ENCODE results near the gene USP2.

Gene USP2

DNA sequence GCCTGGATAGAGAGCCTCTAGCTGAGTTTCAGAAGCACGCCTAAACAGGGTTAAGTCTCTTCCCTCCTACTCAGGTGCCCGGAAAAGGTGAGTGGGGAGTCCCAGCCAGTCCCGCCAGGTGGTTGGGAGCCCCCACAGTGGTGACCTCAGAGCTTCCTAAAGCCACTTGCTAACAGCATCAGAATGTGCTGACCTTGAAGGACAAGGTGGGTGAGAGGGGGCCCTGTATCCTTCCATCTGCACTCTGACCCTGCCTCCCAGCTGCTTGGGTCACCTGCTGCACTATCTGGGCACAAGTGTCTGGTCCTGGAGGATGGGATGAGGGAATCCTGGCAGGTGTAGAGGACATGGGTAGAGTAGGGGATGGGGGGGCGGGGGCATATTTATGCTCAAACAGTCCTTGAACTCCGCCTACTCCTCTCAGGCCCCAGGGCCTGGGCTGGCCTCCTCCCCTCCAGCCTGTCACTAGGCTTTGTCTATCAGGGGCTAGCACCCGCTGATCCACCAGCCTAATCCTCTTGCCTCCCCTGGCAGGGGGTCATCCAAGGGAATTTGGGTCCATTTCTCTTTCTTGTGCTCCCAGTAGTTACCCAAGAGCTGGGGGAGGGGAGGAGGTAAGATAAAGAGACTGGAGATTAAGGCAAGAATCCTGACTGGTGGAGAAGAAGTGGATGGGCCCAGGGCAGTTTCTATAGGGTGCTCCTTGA is 3.4 kb downstream of the USP2 start:
- Histone ChIP-seq H3K36me3 (ENCODE audit: control insufficient read depth in 1 of 2, insufficient read depth in 2 of 2, low read length in 2 of 2) (no peaks in the 10 kb centered on the region), H3K27me3 (ENCODE audit: control insufficient read depth in 1 of 2, insufficient read depth in 2 of 2, low read length in 2 of 2) (peaks cover 0 to 6% of the 10 kb centered on the region in 2 donors), H3K9me3 (ENCODE audit: control insufficient read depth in 1 of 2, low read length in 2 of 2) (no peaks in the 10 kb centered on the region), H3K4me3 (ENCODE audit: low read depth in 1 of 2, low read length in 2 of 2) (no peak overlapping the region), H3K27ac (ENCODE audit: low read depth, low read length) (no peak overlapping the region), H3K4me1 (ENCODE audit: control insufficient read depth in 1 of 2, insufficient read depth in 2 of 2, low read length in 2 of 2) (peaks cover 16 to 18% of the 10 kb centered on the region in 2 donors), H3K9ac (ENCODE audit: low read depth in 1 of 2, low read length in 2 of 2) (no peak overlapping the region)

DNA sequence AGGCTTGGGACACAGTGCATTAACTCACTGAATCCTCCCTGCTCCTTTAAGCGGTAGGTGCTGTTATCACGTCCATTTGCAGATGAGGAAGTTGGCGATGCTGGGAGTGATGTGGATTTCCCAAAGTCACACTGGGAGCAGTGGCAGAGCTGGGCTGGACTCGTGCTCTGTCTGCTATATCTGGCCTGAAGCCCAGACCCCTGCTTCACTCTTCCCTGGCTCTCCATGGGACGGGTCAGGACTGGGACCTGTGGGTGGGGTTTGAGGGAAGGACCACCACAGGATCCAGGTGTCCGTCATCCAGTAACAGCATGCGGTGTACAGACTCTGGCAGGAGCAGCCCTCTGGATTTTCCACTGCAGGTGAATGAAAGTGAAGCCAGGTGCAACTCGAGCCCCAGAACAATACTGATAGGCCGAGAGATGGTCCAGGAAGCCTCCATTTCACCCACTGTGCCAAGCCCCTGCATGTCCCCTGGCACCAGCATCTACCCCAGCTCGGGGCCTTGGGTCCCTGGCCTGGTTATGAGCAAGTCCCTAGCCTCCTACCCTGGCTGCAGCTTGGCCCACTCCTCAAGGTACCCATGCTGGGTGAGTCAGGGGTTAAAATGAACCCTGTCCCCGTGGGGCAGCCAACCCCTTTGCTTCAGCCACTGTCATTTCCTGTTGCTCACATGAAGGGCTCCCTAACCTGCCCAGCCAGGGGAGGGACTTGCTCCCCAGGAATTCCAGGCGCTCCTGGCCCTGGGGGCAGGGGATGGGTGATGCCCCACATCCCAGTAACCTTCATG is 4.2 kb downstream of the USP2 start:
- Histone ChIP-seq H3K4me1 (ENCODE audit: control insufficient read depth in 1 of 2, insufficient read depth in 2 of 2, low read length in 2 of 2) (peaks cover 18% of the 10 kb centered on the region in 2 donors), H3K9ac (ENCODE audit: low read depth in 1 of 2, low read length in 2 of 2) (no peak overlapping the region), H3K9me3 (ENCODE audit: control insufficient read depth in 1 of 2, low read length in 2 of 2) (no peaks in the 10 kb centered on the region), H3K27me3 (ENCODE audit: control insufficient read depth in 1 of 2, insufficient read depth in 2 of 2, low read length in 2 of 2) (peaks cover 0 to 6% of the 10 kb centered on the region in 2 donors), H3K27ac (ENCODE audit: low read depth, low read length) (no peak overlapping the region), H3K36me3 (ENCODE audit: control insufficient read depth in 1 of 2, insufficient read depth in 2 of 2, low read length in 2 of 2) (no peaks in the 10 kb centered on the region), H3K4me3 (ENCODE audit: low read depth in 1 of 2, low read length in 2 of 2) (no peak overlapping the region)

DNA sequence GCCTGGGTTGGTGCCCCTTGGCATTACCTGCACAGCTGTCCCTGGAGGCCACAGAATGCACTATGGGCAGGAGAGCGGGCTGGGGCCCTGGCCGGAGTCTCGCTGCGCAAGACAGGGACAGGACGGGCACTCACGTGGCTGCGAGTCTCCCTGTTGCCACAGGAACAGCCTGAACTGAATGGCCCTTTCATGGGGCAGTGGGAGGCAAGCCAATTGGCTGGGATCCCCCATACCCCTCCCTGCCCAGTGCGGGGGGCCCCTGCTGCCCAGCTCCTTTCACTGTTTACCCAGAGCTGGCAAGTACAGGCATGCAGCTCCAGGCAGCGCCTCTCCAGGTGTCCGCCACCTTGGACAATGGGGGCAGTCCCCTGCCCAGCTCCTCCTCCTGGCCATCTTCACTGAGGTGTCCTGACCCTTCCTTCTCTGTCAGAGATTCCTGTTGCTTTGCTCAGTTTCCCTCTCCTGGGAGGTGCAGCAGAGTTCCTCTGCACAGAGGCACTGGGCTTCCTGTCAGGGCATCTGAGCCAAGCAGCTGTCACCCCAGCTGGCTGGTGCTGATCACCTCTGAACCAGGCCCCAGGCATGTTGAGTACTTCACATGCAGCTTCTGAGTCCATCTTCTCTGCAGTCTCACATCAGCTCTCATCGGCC is 5.2 kb downstream of the USP2 start:
- Histone ChIP-seq H3K27ac (ENCODE audit: low read depth, low read length) (peak overlapping the region; percentile 42), H3K9me3 (ENCODE audit: control insufficient read depth in 1 of 2, low read length in 2 of 2) (no peaks in the 10 kb centered on the region), H3K9ac (ENCODE audit: low read depth in 1 of 2, low read length in 2 of 2) (no peak overlapping the region), H3K27me3 (ENCODE audit: control insufficient read depth in 1 of 2, insufficient read depth in 2 of 2, low read length in 2 of 2) (peaks cover 0 to 6% of the 10 kb centered on the region in 2 donors), H3K4me3 (ENCODE audit: low read depth in 1 of 2, low read length in 2 of 2) (no peak overlapping the region), H3K36me3 (ENCODE audit: control insufficient read depth in 1 of 2, insufficient read depth in 2 of 2, low read length in 2 of 2) (no peaks in the 10 kb centered on the region), H3K4me1 (ENCODE audit: control insufficient read depth in 1 of 2, insufficient read depth in 2 of 2, low read length in 2 of 2) (peaks cover 16 to 19% of the 10 kb centered on the region in 2 donors)

DNA sequence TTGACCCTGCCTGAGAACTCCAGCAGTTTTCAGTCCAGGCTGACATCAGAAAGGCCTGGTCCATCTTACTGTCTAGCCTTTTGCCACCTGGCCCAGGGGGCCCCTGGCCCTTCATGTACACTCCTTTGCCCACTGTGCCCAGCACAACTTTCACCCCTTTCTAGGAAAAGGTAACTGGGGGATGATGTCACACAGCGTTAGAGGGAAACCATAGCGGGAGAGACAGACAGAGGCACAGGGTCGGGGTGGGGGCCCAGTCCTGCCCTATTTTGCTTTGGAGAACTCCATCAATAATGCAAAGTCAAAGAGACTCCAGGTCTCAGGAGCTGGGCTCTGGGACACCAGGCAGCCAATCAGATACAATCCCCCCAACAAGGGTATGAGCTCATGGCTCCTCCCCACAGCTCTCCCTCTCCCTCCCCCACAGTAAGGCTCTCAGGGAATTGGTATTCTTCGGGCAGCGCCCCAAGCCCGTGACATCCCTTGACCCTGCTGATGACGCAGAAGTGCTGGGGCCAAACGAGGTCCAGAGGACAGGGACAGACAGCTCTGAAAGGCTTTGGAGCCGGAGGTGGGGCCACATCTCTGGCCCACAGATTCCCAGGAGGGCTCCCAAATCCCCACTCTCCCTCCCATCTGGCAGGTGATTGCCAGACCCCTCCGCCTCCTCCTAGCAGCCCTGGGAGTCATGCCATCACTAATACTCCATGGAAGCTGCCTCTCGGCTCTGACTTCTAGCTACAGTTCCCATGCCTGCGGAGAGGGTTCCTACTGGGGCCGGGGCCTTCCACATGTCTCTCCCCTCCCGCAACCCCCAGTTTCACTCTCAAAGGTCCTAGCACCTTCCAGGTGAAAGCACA is 5.9 kb downstream of the USP2 start:
- Histone ChIP-seq H3K4me3 (ENCODE audit: low read depth in 1 of 2, low read length in 2 of 2) (no peak overlapping the region), H3K27ac (ENCODE audit: low read depth, low read length) (peak overlapping the region; percentile 44), H3K36me3 (ENCODE audit: control insufficient read depth in 1 of 2, insufficient read depth in 2 of 2, low read length in 2 of 2) (no peaks in the 10 kb centered on the region), H3K27me3 (ENCODE audit: control insufficient read depth in 1 of 2, insufficient read depth in 2 of 2, low read length in 2 of 2) (peaks cover 0 to 1% of the 10 kb centered on the region in 2 donors), H3K9ac (ENCODE audit: low read depth in 1 of 2, low read length in 2 of 2) (no peak overlapping the region), H3K4me1 (ENCODE audit: control insufficient read depth in 1 of 2, insufficient read depth in 2 of 2, low read length in 2 of 2) (peaks cover 16 to 19% of the 10 kb centered on the region in 2 donors), H3K9me3 (ENCODE audit: control insufficient read depth in 1 of 2, low read length in 2 of 2) (no peaks in the 10 kb centered on the region)

DNA sequence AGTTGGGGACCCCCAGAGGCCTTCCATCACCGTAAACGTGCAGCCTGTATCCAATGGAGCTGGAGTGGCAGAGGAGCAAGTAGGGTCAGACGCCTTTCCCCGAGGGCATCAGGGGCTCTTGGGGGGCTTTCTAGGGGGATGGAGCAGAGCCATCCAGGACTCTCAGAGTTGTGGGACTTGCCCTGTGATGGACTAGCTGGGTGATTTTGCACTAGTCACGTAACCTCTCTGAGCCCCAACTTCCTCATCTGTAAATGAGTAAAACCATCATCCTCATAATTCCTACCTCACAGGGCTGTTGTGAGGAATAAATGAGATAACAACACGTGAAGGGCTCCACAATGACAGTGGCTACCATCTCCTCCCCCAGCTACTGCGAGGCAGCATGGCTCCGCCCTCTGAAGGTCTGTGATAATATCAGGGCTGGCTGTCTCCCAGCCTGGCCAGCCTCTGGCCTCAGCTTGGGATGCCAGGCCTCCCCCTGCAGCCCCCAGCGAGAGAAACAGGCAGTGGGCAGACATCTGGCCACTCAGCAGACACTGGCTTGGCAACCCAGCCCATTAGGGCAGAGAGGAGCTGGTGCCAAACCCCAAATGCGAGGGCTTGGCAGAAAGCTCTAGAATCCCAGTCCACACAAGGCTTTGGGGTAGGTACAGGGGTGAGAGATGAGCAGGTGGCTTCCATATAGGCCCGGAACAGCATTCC is 6.7 kb downstream of the USP2 start:
- H3K4me1 ChIP-seq (ENCODE audit: control insufficient read depth in 1 of 2, insufficient read depth in 2 of 2, low read length in 2 of 2): peaks cover 24 to 25% of the 10 kb centered on the region in 2 donors
- H3K4me3 ChIP-seq (ENCODE audit: low read depth in 1 of 2, low read length in 2 of 2): no peak overlapping the region
- H3K36me3 ChIP-seq (ENCODE audit: control insufficient read depth in 1 of 2, insufficient read depth in 2 of 2, low read length in 2 of 2): no peaks in the 10 kb centered on the region
- H3K9ac ChIP-seq (ENCODE audit: low read depth in 1 of 2, low read length in 2 of 2): no peak overlapping the region
- no peaks in the 10 kb centered on the region for H3K27me3 ChIP-seq (ENCODE audit: control insufficient read depth in 1 of 2, insufficient read depth in 2 of 2, low read length in 2 of 2)
- H3K9me3 ChIP-seq (ENCODE audit: control insufficient read depth in 1 of 2, low read length in 2 of 2): no peaks in the 10 kb centered on the region
- peak overlapping the region; percentile 44 for H3K27ac ChIP-seq (ENCODE audit: low read depth, low read length)

DNA sequence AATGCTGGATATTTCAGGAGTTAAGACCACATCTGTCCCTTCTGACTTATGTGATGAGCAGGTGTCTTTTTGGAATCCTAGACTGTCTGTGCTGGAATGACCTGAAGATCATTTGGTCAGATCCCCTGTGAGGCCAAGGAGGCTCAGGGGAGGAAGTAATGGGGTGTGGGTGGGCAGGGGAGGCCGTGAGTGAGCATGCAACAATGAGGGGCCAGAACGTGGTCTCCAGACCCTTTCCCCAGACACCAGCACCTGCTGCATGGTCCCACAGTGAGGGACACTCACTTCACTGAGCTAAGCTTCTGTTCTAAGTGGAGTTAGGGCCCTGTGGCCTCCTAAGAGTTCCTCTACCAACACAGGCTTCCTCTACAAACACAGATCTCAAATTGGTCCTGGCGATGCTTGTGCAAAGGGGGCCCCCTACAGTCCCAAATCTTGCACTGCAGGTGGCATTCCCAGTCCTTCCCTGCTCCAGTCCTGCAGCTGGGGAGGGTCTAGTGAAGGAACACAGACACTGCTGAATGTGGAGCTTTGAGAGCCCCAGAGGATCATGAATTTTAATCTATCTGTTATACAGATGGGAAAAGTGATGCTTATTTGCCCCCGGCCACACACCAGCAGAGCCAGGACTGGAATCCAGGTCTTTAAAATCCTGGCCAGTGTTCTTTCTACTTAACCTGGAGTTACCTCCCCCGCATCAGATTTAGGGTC is 7.4 kb downstream of the USP2 start:
- peaks cover 31 to 33% of the 10 kb centered on the region in 2 donors for H3K4me1 ChIP-seq (ENCODE audit: control insufficient read depth in 1 of 2, insufficient read depth in 2 of 2, low read length in 2 of 2)
- H3K27ac ChIP-seq (ENCODE audit: low read depth, low read length): no peak overlapping the region
- no peak overlapping the region for H3K4me3 ChIP-seq (ENCODE audit: low read depth in 1 of 2, low read length in 2 of 2)
- H3K9me3 ChIP-seq (ENCODE audit: control insufficient read depth in 1 of 2, low read length in 2 of 2): no peaks in the 10 kb centered on the region
- no peaks in the 10 kb centered on the region for H3K27me3 ChIP-seq (ENCODE audit: control insufficient read depth in 1 of 2, insufficient read depth in 2 of 2, low read length in 2 of 2)
- H3K36me3 ChIP-seq (ENCODE audit: control insufficient read depth in 1 of 2, insufficient read depth in 2 of 2, low read length in 2 of 2): no peaks in the 10 kb centered on the region
- no peak overlapping the region for H3K9ac ChIP-seq (ENCODE audit: low read depth in 1 of 2, low read length in 2 of 2)

DNA sequence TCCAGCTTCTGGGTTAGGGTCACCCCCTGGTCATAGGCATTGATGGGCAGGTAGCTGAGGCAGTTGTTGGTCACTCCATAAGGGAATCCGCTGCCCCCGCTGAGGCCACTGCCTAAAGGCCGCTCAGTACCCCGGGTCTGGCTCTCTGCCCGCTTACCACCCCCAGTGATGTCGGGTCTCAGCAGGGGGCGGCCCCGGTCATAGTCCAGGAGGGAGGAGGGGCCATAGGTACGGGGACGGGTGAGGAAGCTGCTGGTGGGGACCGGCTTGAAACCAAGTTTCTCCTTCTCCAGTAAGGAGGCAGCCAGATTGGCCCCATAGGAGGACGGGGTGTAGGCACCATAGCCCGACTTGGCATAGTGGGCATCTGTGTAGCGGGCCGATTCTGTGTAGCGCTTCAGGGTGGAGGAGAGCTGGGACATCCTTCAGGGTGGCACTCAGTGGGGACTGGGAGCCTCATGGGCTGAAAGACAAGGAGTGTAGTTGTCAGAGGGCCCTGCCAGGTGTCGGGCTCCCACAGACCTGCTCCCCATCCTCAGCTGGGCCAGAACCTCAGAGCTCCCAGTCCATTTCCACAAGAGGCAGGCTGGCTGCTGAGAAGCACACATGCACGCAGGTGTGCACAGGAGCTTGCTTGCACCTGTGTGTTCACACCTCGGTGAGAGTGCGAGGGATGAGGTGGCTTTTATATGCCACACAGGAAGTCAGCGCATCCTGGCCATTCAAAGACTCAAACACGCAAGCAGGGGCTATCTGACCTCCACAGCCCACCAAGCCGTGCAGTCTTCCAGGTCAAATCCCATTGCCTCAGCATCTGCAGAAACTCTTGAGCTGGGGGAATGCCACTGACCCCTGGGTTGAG is 8.2 kb downstream of the USP2 start:
- H3K36me3 ChIP-seq (ENCODE audit: control insufficient read depth in 1 of 2, insufficient read depth in 2 of 2, low read length in 2 of 2): no peaks in the 10 kb centered on the region
- no peak overlapping the region for H3K27ac ChIP-seq (ENCODE audit: low read depth, low read length)
- H3K4me1 ChIP-seq (ENCODE audit: control insufficient read depth in 1 of 2, insufficient read depth in 2 of 2, low read length in 2 of 2): peaks cover 38 to 39% of the 10 kb centered on the region in 2 donors
- H3K9ac ChIP-seq (ENCODE audit: low read depth in 1 of 2, low read length in 2 of 2): no peak overlapping the region
- no peaks in the 10 kb centered on the region for H3K27me3 ChIP-seq (ENCODE audit: control insufficient read depth in 1 of 2, insufficient read depth in 2 of 2, low read length in 2 of 2)
- no peaks in the 10 kb centered on the region for H3K9me3 ChIP-seq (ENCODE audit: control insufficient read depth in 1 of 2, low read length in 2 of 2)
- H3K4me3 ChIP-seq (ENCODE audit: low read depth in 1 of 2, low read length in 2 of 2): no peak overlapping the region

DNA sequence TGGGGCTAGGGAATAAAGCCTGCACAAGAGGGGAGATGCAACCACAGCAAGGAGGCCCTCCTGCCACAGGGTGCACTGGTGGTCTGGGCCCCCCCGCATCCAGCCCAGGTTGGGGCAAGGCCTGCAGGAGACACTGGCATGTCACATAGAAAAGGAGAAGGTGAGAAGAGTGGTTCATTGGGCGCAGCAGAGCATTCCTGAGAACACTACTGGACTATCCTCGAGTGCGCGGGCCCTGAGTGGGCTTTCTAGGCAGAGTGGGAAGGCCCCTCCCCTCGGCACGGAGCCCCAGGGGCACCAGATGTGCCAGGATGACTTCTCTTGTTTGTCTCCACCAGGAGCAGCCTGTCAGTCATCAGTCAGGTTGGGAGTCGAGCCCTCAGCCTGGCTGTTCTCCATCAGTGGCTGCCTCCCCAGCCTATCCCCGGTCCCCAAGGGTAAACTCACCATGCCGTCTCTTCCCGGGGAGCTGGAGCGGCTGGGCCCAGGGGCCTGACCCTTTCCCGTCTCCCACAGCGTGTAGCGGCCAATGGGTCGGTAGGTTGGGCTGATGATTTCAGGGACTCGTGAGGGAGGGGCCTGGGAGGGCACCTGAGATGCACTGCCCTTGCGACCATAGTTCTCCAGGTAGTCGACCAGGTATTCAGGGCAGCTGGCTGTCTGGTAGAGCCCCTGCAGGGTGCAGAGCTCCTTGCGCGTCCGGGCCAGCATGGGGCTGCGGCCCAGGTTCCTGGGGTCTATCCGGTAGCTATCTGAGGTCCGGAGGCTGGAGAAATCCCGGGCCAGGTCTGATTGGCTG is 9.0 kb downstream of the USP2 start:
- H3K9me3 ChIP-seq (ENCODE audit: control insufficient read depth in 1 of 2, low read length in 2 of 2): no peaks in the 10 kb centered on the region
- H3K4me1 ChIP-seq (ENCODE audit: control insufficient read depth in 1 of 2, insufficient read depth in 2 of 2, low read length in 2 of 2): peaks cover 46 to 47% of the 10 kb centered on the region in 2 donors
- no peak overlapping the region for H3K4me3 ChIP-seq (ENCODE audit: low read depth in 1 of 2, low read length in 2 of 2)
- H3K27me3 ChIP-seq (ENCODE audit: control insufficient read depth in 1 of 2, insufficient read depth in 2 of 2, low read length in 2 of 2): no peaks in the 10 kb centered on the region
- H3K9ac ChIP-seq (ENCODE audit: low read depth in 1 of 2, low read length in 2 of 2): no peak overlapping the region
- no peaks in the 10 kb centered on the region for H3K36me3 ChIP-seq (ENCODE audit: control insufficient read depth in 1 of 2, insufficient read depth in 2 of 2, low read length in 2 of 2)
- H3K27ac ChIP-seq (ENCODE audit: low read depth, low read length): no peak overlapping the region

Measured in duodenal mucosa (tissue), 2 donors.